ENCODE measurements around the gene GPATCH2. TPM values are rescaled to one million over a fixed set of nuclear protein-coding genes. Genes with fewer than 3 reads are reported as not detected.

GPATCH2 gene
- total and polyA plus RNA-seq, 2 donors (not counting 1 experiment from before 2014, with no cell fraction given) = 4.7 to 14.7 TPM

GRCh38 chr1:217563179-217563578 is 67.7 kb downstream of the GPATCH2 start:
- Histone ChIP-seq H3K9ac (ENCODE audit: low read length) (no peak overlapping the region), H3K4me3 (ENCODE audit: control extremely low read depth in 1 of 5, extremely low read depth in 1 of 5, insufficient read depth in 1 of 5, low read depth in 2 of 5, low read length in 4 of 5) (no peak overlapping the region), H3K4me2 (replicated peaks; ENCODE audit: low read depth, low read length, poor library complexity, severe bottlenecking) (no peak overlapping the region), H3K9me3 (ENCODE audit: control extremely low read depth in 1 of 3, control insufficient read depth in 2 of 3, insufficient read depth in 1 of 3, low read length in 2 of 3) (no peaks in the 10 kb centered on the region), H3K4me1 (ENCODE audit: control insufficient read depth in 2 of 2, insufficient read depth in 2 of 2, low read length in 2 of 2) (no peaks in the 10 kb centered on the region), H3K27ac (ENCODE audit: low read length in 2 of 2) (no peak overlapping the region), H3K27me3 (replicated peaks in 1 of 4; ENCODE audit: control extremely low read depth in 1 of 4, control insufficient read depth in 3 of 4, insufficient read depth in 4 of 4, low read length in 3 of 4) (no peaks in the 10 kb centered on the region), H3K36me3 (replicated peaks in 1 of 2; ENCODE audit: control extremely low read depth in 1 of 2, control insufficient read depth in 1 of 2, extremely low read depth in 1 of 2, insufficient read depth in 2 of 2, low read length in 1 of 2) (no peaks in the 10 kb centered on the region), H2AFZ (ENCODE audit: insufficient read depth, low read depth, low read length, poor library complexity, severe bottlenecking) (no peak overlapping the region), H3K79me2 (ENCODE audit: control insufficient read depth, insufficient read depth, low read length) (no peaks in the 10 kb centered on the region), H4K20me1 (ENCODE audit: control insufficient read depth, insufficient read depth, low read length, poor library complexity, severe bottlenecking) (no peaks in the 10 kb centered on the region)
- ChIA-PET CTCF (no interaction called here), POLR2A (no interaction called here)
- no peaks in the 10 kb centered on the region for H3K27me3 Mint-ChIP-seq
- H3K9me3 Mint-ChIP-seq (ENCODE audit: insufficient read depth) = no peaks in the 10 kb centered on the region
- TF ChIP-seq CTCF (IDR thresholded peaks at IDR 0.05) = no peak
- no peak for TF ChIP-seq EZH2 (IDR thresholded peaks at IDR 0.05; ENCODE audit: borderline replicate concordance, insufficient read depth, low read depth, low read length, poor library complexity, severe bottlenecking)
- ATAC-seq (ENCODE audit: low read depth) (no peak), DNase-seq (no peak)
- H3K4me1 Mint-ChIP-seq = no peaks in the 10 kb centered on the region
- intact Hi-C loops (cut with micrococcal nuclease) = no loop called here
- H3K27ac Mint-ChIP-seq = no peak overlapping the region
- H3K4me3 Mint-ChIP-seq = no peak overlapping the region

- POLR2A ChIA-PET = no interaction called here
- TF ChIP-seq EZH2 (IDR thresholded peaks at IDR 0.05; ENCODE audit: borderline replicate concordance, insufficient read depth, low read depth, low read length, poor library complexity, severe bottlenecking) (no peak), CTCF (IDR thresholded peaks at IDR 0.05) (no peak)
- H3K79me2 ChIP-seq (ENCODE audit: control insufficient read depth, insufficient read depth, low read length) = no peaks in the 10 kb centered on the region
- ATAC-seq (ENCODE audit: low read depth) = no peak
- CTCF ChIA-PET = no interaction called here
- H2AFZ ChIP-seq (ENCODE audit: insufficient read depth, low read depth, low read length, poor library complexity, severe bottlenecking) = no peak overlapping the region
- no peaks in the 10 kb centered on the region for H3K27me3 ChIP-seq (replicated peaks in 1 of 4; ENCODE audit: control extremely low read depth in 1 of 4, control insufficient read depth in 3 of 4, insufficient read depth in 4 of 4, low read length in 3 of 4)
- intact Hi-C loops (cut with micrococcal nuclease) = no loop called here
- no peak for DNase-seq
- no peaks in the 10 kb centered on the region for H3K36me3 ChIP-seq (replicated peaks in 1 of 2; ENCODE audit: control extremely low read depth in 1 of 2, control insufficient read depth in 1 of 2, extremely low read depth in 1 of 2, insufficient read depth in 2 of 2, low read length in 1 of 2)
- H4K20me1 ChIP-seq (ENCODE audit: control insufficient read depth, insufficient read depth, low read length, poor library complexity, severe bottlenecking) = no peaks in the 10 kb centered on the region
- H3K27ac ChIP-seq (ENCODE audit: low read length in 2 of 2) = no peak overlapping the region
- H3K4me3 ChIP-seq (ENCODE audit: control extremely low read depth in 1 of 5, extremely low read depth in 1 of 5, insufficient read depth in 1 of 5, low read depth in 2 of 5, low read length in 4 of 5) = no peak overlapping the region
- Mint-ChIP-seq H3K27ac (no peak overlapping the region), H3K4me1 (no peaks in the 10 kb centered on the region), H3K9me3 (ENCODE audit: insufficient read depth) (no peaks in the 10 kb centered on the region), H3K27me3 (no peaks in the 10 kb centered on the region), H3K4me3 (no peak overlapping the region)
- no peak overlapping the region for H3K9ac ChIP-seq (ENCODE audit: low read length)
- WGBS (ENCODE audit: insufficient coverage) = no CpG with 5 or more reads among the region's 4 CpGs
- no peaks in the 10 kb centered on the region for H3K9me3 ChIP-seq (ENCODE audit: control extremely low read depth in 1 of 3, control insufficient read depth in 2 of 3, insufficient read depth in 1 of 3, low read length in 2 of 3)
- H3K4me2 ChIP-seq (replicated peaks; ENCODE audit: low read depth, low read length, poor library complexity, severe bottlenecking) = no peak overlapping the region
- no peaks in the 10 kb centered on the region for H3K4me1 ChIP-seq (ENCODE audit: control insufficient read depth in 2 of 2, insufficient read depth in 2 of 2, low read length in 2 of 2)
Observed at GRCh38 chr1:217562229-217562878, 68.5 kb downstream of the GPATCH2 start.
